ENCODE measurements around the gene DDIT4.
"Not testable (repeated sequence)": the region's sequence is repeated elsewhere in the genome, so short reads cannot be mapped to it uniquely, and the experiment has no call there.

DDIT4 gene

GRCh38 chr10:72265990-72266865, 7.5 kb upstream of the DDIT4 start:
- Histone ChIP-seq H3K36me3 (ENCODE audit: insufficient read depth, low read length) (no peaks in the 10 kb centered on the region), H2AFZ (ENCODE audit: low read depth, low read length) (no peak overlapping the region), H3K4me1 (ENCODE audit: insufficient read depth, low read length) (peaks cover 10% of the 10 kb centered on the region), H3K9me3 (ENCODE audit: low read length) (no peaks in the 10 kb centered on the region), H3K4me3 (ENCODE audit: low read length) (no peak overlapping the region), H3K27me3 (ENCODE audit: insufficient read depth, low read length) (no peaks in the 10 kb centered on the region)

GRCh38 chr10:72267381-72267780, 6.3 kb upstream of the DDIT4 start:
- no peaks in the 10 kb centered on the region for H3K9me3 ChIP-seq (ENCODE audit: low read length)
- no peak overlapping the region for H3K4me3 ChIP-seq (ENCODE audit: low read length)
- H3K27me3 ChIP-seq (ENCODE audit: insufficient read depth, low read length), result no peaks in the 10 kb centered on the region
- H2AFZ ChIP-seq (ENCODE audit: low read depth, low read length), result no peak overlapping the region
- H3K36me3 ChIP-seq (ENCODE audit: insufficient read depth, low read length), result no peaks in the 10 kb centered on the region
- peaks cover 7% of the 10 kb centered on the region for H3K4me1 ChIP-seq (ENCODE audit: insufficient read depth, low read length)

- Histone ChIP-seq H3K9me3 (ENCODE audit: low read length) (no peaks in the 10 kb centered on the region), H3K4me1 (ENCODE audit: insufficient read depth, low read length) (peaks cover 11% of the 10 kb centered on the region), H3K4me3 (ENCODE audit: low read length) (no peak overlapping the region), H3K36me3 (ENCODE audit: insufficient read depth, low read length) (no peaks in the 10 kb centered on the region), H2AFZ (ENCODE audit: low read depth, low read length) (no peak overlapping the region), H3K27me3 (ENCODE audit: insufficient read depth, low read length) (no peaks in the 10 kb centered on the region)
Measured at GRCh38 chr10:72267819-72268399, 5.8 kb upstream of the DDIT4 start.

GRCh38 chr10:72268475-72269200, 5.1 kb upstream of the DDIT4 start:
- H3K9me3 ChIP-seq (ENCODE audit: low read length); H3K36me3 ChIP-seq (ENCODE audit: insufficient read depth, low read length); H3K4me3 ChIP-seq (ENCODE audit: low read length); H2AFZ ChIP-seq (ENCODE audit: low read depth, low read length); H3K27me3 ChIP-seq (ENCODE audit: insufficient read depth, low read length): not testable (repeated sequence)
- peaks cover 11% of the 10 kb centered on the region for H3K4me1 ChIP-seq (ENCODE audit: insufficient read depth, low read length)

- peaks cover 10% of the 10 kb centered on the region for H3K36me3 ChIP-seq (ENCODE audit: insufficient read depth, low read length)
Measured at GRCh38 chr10:72270607-72271281, 3.0 kb upstream of the DDIT4 start.

GRCh38 chr10:72272689-72273409, 875 bp upstream of the DDIT4 start:
- H2AFZ ChIP-seq (ENCODE audit: low read depth, low read length), result peak overlapping the region; percentile 2
- peaks cover 15% of the 10 kb centered on the region for H3K36me3 ChIP-seq (ENCODE audit: insufficient read depth, low read length)
- no peaks in the 10 kb centered on the region for H3K27me3 ChIP-seq (ENCODE audit: insufficient read depth, low read length)
- H3K9me3 ChIP-seq (ENCODE audit: low read length), result no peaks in the 10 kb centered on the region
- peaks cover 40% of the 10 kb centered on the region for H3K4me1 ChIP-seq (ENCODE audit: insufficient read depth, low read length)
- peak overlapping the region; percentile 77 for H3K4me3 ChIP-seq (ENCODE audit: low read length)

More at GRCh38 chr10:72270607-72271281, 3.0 kb upstream of the DDIT4 start:
- Histone ChIP-seq H3K9me3 (ENCODE audit: low read length) (no peaks in the 10 kb centered on the region), H3K4me3 (ENCODE audit: low read length) (no peak overlapping the region), H3K4me1 (ENCODE audit: insufficient read depth, low read length) (peaks cover 25% of the 10 kb centered on the region), H3K27me3 (ENCODE audit: insufficient read depth, low read length) (no peaks in the 10 kb centered on the region), H2AFZ (ENCODE audit: low read depth, low read length) (no peak overlapping the region)

GRCh38 chr10:72274213-72274729, 547 bp downstream of the DDIT4 start:
- peaks cover 47% of the 10 kb centered on the region for H3K4me1 ChIP-seq (ENCODE audit: insufficient read depth, low read length)
- H3K9me3 ChIP-seq (ENCODE audit: low read length), result no peaks in the 10 kb centered on the region
- no peaks in the 10 kb centered on the region for H3K27me3 ChIP-seq (ENCODE audit: insufficient read depth, low read length)
- H3K36me3 ChIP-seq (ENCODE audit: insufficient read depth, low read length), result peaks cover 15% of the 10 kb centered on the region
- H3K4me3 ChIP-seq (ENCODE audit: low read length), result peak overlapping the region; percentile 77
- no peak overlapping the region for H2AFZ ChIP-seq (ENCODE audit: low read depth, low read length)

GRCh38 chr10:72274730-72275350, 1.1 kb downstream of the DDIT4 start:
- Histone ChIP-seq H3K9me3 (ENCODE audit: low read length) (no peaks in the 10 kb centered on the region), H3K27me3 (ENCODE audit: insufficient read depth, low read length) (no peaks in the 10 kb centered on the region), H2AFZ (ENCODE audit: low read depth, low read length) (no peak overlapping the region), H3K4me1 (ENCODE audit: insufficient read depth, low read length) (peaks cover 47% of the 10 kb centered on the region), H3K36me3 (ENCODE audit: insufficient read depth, low read length) (peaks cover 15% of the 10 kb centered on the region), H3K4me3 (ENCODE audit: low read length) (peak overlapping the region; percentile 77)

GRCh38 chr10:72275351-72276012, 1.8 kb downstream of the DDIT4 start:
- Histone ChIP-seq H3K27me3 (ENCODE audit: insufficient read depth, low read length) (no peaks in the 10 kb centered on the region), H3K36me3 (ENCODE audit: insufficient read depth, low read length) (peaks cover 15% of the 10 kb centered on the region), H3K4me1 (ENCODE audit: insufficient read depth, low read length) (peaks cover 47% of the 10 kb centered on the region)

GRCh38 chr10:72276013-72276387, 2.3 kb downstream of the DDIT4 start:
- peak overlapping the region; percentile 77 for H3K4me3 ChIP-seq (ENCODE audit: low read length)
- no peaks in the 10 kb centered on the region for H3K27me3 ChIP-seq (ENCODE audit: insufficient read depth, low read length)
- no peaks in the 10 kb centered on the region for H3K9me3 ChIP-seq (ENCODE audit: low read length)
- peaks cover 47% of the 10 kb centered on the region for H3K4me1 ChIP-seq (ENCODE audit: insufficient read depth, low read length)
- H3K36me3 ChIP-seq (ENCODE audit: insufficient read depth, low read length), result peaks cover 15% of the 10 kb centered on the region
- no peak overlapping the region for H2AFZ ChIP-seq (ENCODE audit: low read depth, low read length)

More at GRCh38 chr10:72275351-72276012, 1.8 kb downstream of the DDIT4 start:
- Histone ChIP-seq H3K4me3 (ENCODE audit: low read length) (peak overlapping the region; percentile 77), H2AFZ (ENCODE audit: low read depth, low read length) (no peak overlapping the region), H3K9me3 (ENCODE audit: low read length) (no peaks in the 10 kb centered on the region)

- no peak overlapping the region for H3K4me3 ChIP-seq (ENCODE audit: low read length)
Measured at GRCh38 chr10:72276421-72277339, 3.0 kb downstream of the DDIT4 start.

More at GRCh38 chr10:72276421-72277339, 3.0 kb downstream of the DDIT4 start:
- Histone ChIP-seq H3K9me3 (ENCODE audit: low read length) (no peaks in the 10 kb centered on the region), H2AFZ (ENCODE audit: low read depth, low read length) (no peak overlapping the region), H3K36me3 (ENCODE audit: insufficient read depth, low read length) (peaks cover 15% of the 10 kb centered on the region), H3K4me1 (ENCODE audit: insufficient read depth, low read length) (peaks cover 47% of the 10 kb centered on the region), H3K27me3 (ENCODE audit: insufficient read depth, low read length) (no peaks in the 10 kb centered on the region)

Measured in neuron (in vitro differentiated cells).